Measurements from ENCODE around the gene THRB. TPM values are rescaled to one million over a fixed set of nuclear protein-coding genes. Genes with fewer than 3 reads are reported as not detected.

The THRB gene
- total and polyA plus RNA-seq, 9 of the 15 experiments (the other 6 are each of a cell fraction or from before 2014, with no cell fraction given) = 1.7 to 14.9 (median 6.9) TPM

GRCh38 chr3:24498391-24498790 is 3.7 kb upstream of the THRB start:
- Histone ChIP-seq H4K20me1 (replicated peaks; ENCODE audit: control insufficient read depth, insufficient read depth, low read length) (no peaks in the 10 kb centered on the region), H3K4me1 (replicated peaks in 1 of 2; ENCODE audit: control insufficient read depth in 2 of 2, insufficient read depth in 2 of 2, low read length in 2 of 2) (peaks cover 22 to 25% of the 10 kb centered on the region in 2 experiments; a peak in 4 of 5 replicates), H3K9me3 (replicated peaks; ENCODE audit: control insufficient read depth, insufficient read depth, low read depth, low read length) (no peaks in the 10 kb centered on the region), H3K9me1 (ENCODE audit: control insufficient read depth, insufficient read depth, low read length) (no peaks in the 10 kb centered on the region), H3K27me3 (ENCODE audit: control insufficient read depth in 2 of 2, insufficient read depth in 2 of 2, low read length in 2 of 2) (no peaks in the 10 kb centered on the region), H3K79me2 (ENCODE audit: control insufficient read depth, insufficient read depth, low read length) (peaks cover 13% of the 10 kb centered on the region), H3K36me3 (ENCODE audit: control insufficient read depth, insufficient read depth, low read length) (no peaks in the 10 kb centered on the region), H3K27ac (ENCODE audit: extremely low read depth, low read depth, low read length) (no peak overlapping the region), H3K4me2 (ENCODE audit: insufficient read depth, low read length) (no peak overlapping the region), H3K9ac (ENCODE audit: insufficient read depth in 1 of 2, low read depth in 2 of 2, low read length in 2 of 2) (no peak overlapping the region), H3K4me3 (no peak overlapping the region), H2AFZ (ENCODE audit: low read depth, low read length) (no peak overlapping the region)
- CTCF ChIA-PET (ENCODE audit: low intra/inter-chr PET ratio) = no interaction called here
- intact Hi-C loops (cut with micrococcal nuclease) (loop anchor here (10.0 kb wide), 2 partner anchors 504 to 584 kb away; partner anchors contain the start of genes NKIRAS1 and RPL15), in situ Hi-C loops (cut with MboI) (loop anchor here (5.0 kb wide), 2 partner anchors 84 to 236 kb away; no protein-coding TSS in a partner anchor)
- BruUV-seq (replicated peaks) = no TSS peak
- ATAC-seq (no peak), DNase-seq (ENCODE audit: extremely low read depth in 1 of 4, low spot score in 3 of 4) (no peak), FAIRE-seq (no peak)
- WGBS (ENCODE audit: insufficient coverage, low coverage, missing lambda C conversion rate) = 34% methylated on average over 2 of the region's 2 CpGs
- POLR2A ChIA-PET = interaction anchor here (0.7 to 1.6 kb wide), 2 partner anchors 14 to 202 kb away, joined by 3 to 4 read pairs; no protein-coding TSS in a partner anchor
- TF ChIP-seq ZNF311 (CRISPR knock-in tag; IDR thresholded peaks at IDR 0.05) (peak; percentile 78), DDX20 (tag; IDR thresholded peaks at IDR 0.05; ENCODE audit: low read depth) (peak; percentile 65; the same call in 1 of the 2 replicates), TGIF2 (CRISPR knock-in tag; IDR thresholded peaks at IDR 0.05) (no peak), POLR2H (tag; IDR thresholded peaks at IDR 0.05; ENCODE audit: low read depth) (no peak), PCBP1 (IDR thresholded peaks at IDR 0.05; ENCODE audit: low read depth, low read length, poor library complexity, severe bottlenecking) (no peak), STAT5B (CRISPR knock-in tag; IDR thresholded peaks at IDR 0.05) (no peak), RFX1 (IDR thresholded peaks at IDR 0.05) (no peak), NKRF (IDR thresholded peaks at IDR 0.05; ENCODE audit: borderline replicate concordance) (no peak), NR2F6 (CRISPR knock-in tag; IDR thresholded peaks at IDR 0.05) (no peak), EP300 (IDR thresholded peaks at IDR 0.05; ENCODE audit: low read length) (peak; percentile 9; the same call in 1 of the 2 replicates), HLTF (IDR thresholded peaks at IDR 0.05) (no peak)
- TF ChIP-seq, protein P1, sequence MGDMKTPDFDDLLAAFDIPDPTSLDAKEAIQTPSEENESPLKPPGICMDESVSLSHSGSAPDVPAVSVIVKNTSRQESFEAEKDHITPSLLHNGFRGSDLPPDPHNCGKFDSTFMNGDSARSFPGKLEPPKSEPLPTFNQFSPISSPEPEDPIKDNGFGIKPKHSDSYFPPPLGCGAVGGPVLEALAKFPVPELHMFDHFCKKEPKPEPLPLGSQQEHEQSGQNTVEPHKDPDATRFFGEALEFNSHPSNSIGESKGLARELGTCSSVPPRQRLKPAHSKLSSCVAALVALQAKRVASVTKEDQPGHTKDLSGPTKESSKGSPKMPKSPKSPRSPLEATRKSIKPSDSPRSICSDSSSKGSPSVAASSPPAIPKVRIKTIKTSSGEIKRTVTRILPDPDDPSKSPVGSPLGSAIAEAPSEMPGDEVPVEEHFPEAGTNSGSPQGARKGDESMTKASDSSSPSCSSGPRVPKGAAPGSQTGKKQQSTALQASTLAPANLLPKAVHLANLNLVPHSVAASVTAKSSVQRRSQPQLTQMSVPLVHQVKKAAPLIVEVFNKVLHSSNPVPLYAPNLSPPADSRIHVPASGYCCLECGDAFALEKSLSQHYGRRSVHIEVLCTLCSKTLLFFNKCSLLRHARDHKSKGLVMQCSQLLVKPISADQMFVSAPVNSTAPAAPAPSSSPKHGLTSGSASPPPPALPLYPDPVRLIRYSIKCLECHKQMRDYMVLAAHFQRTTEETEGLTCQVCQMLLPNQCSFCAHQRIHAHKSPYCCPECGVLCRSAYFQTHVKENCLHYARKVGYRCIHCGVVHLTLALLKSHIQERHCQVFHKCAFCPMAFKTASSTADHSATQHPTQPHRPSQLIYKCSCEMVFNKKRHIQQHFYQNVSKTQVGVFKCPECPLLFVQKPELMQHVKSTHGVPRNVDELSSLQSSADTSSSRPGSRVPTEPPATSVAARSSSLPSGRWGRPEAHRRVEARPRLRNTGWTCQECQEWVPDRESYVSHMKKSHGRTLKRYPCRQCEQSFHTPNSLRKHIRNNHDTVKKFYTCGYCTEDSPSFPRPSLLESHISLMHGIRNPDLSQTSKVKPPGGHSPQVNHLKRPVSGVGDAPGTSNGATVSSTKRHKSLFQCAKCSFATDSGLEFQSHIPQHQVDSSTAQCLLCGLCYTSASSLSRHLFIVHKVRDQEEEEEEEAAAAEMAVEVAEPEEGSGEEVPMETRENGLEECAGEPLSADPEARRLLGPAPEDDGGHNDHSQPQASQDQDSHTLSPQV (IDR thresholded peaks at IDR 0.05) = 0 out of 2 replicates have a peak, but pooled peaks have one; percentile 29
- TF ChIP-seq, protein P2, sequence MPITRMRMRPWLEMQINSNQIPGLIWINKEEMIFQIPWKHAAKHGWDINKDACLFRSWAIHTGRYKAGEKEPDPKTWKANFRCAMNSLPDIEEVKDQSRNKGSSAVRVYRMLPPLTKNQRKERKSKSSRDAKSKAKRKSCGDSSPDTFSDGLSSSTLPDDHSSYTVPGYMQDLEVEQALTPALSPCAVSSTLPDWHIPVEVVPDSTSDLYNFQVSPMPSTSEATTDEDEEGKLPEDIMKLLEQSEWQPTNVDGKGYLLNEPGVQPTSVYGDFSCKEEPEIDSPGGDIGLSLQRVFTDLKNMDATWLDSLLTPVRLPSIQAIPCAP (CRISPR knock-in tag; IDR thresholded peaks at IDR 0.05; ENCODE audit: borderline replicate concordance) = no peak
- TF ChIP-seq, protein P3, sequence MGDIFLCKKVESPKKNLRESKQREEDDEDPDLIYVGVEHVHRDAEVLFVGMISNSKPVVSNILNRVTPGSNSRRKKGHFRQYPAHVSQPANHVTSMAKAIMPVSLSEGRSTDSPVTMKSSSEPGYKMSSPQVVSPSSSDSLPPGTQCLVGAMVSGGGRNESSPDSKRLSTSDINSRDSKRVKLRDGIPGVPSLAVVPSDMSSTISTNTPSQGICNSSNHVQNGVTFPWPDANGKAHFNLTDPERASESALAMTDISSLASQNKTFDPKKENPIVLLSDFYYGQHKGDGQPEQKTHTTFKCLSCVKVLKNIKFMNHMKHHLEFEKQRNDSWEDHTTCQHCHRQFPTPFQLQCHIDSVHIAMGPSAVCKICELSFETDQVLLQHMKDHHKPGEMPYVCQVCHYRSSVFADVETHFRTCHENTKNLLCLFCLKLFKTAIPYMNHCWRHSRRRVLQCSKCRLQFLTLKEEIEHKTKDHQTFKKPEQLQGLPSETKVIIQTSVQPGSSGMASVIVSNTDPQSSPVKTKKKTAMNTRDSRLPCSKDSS (IDR thresholded peaks at IDR 0.05; ENCODE audit: low read depth, partially characterized antibody) = no peak

Data from K562 (cell line).